A549 (cell line): ENCODE results near the gene GFER. TPM values are rescaled to one million over a fixed set of nuclear protein-coding genes. Genes with fewer than 3 reads are reported as not detected.

Experiments
- ATAC-seq, 2 experiments: fragments of 200-7000 bp in 1 of 2; fragments of >200 bp in 1 of 2; cut with Nextera tagmentation in 1 of 2; cut with Tn5 transposase in 1 of 2; 3 replicates each; pipeline versions ENCODE4 v1.8.0 to v1.9.1; 2018 to 2020; ENCODE audit warnings: mild to moderate bottlenecking in 1 of 2, moderate library complexity in 1 of 2
- CTCF ChIA-PET: fragments of 300-600 bp; sonication (Branson Sonifier 250); formaldehyde crosslinking; extraction: SDS; loops from one replicate; lab custom pipeline; 2021; ENCODE audit warnings: antibody characterized with exemption, inconsistent platforms; lab: Yijun Ruan, JAX
- POLR2A ChIA-PET: fragments of 350-600 bp; formaldehyde crosslinking; extraction: SDS; loops from one replicate; lab custom pipeline; 2021; ENCODE audit warnings: antibody characterized with exemption, inconsistent platforms; lab: Yijun Ruan, JAX
- DNase-seq, 2 experiments: peaks; one replicate each; pipeline versions ENCODE4 v3.0.0 to v3.0.0-alpha.2; 2011 to 2016; ENCODE audit warnings: low read depth in 1 of 2, low spot score in 1 of 2
- FAIRE-seq: peaks from 2 replicates; lab custom pipeline; 2011; peaks lifted over from hg19 to GRCh38; lab: Jason Lieb, UNC
- H3K27ac ChIP-seq, 2 experiments: fragments of >200 bp; sonication (Bioruptor Twin); formaldehyde crosslinking; 3 replicates each; pipeline ENCODE4 v1.5.1; 2016 to 2017
- H3K4me1 ChIP-seq: fragments of >200 bp; sonication (Bioruptor Twin); formaldehyde crosslinking; 3 replicates; pipeline ENCODE4 v1.6.1; 2016
- H3K4me2 ChIP-seq: fragments of >200 bp; sonication (Bioruptor Twin); formaldehyde crosslinking; 3 replicates; pipeline ENCODE4 v1.6.1; 2016
- H3K4me3 ChIP-seq: fragments of >200 bp; sonication (Bioruptor Twin); formaldehyde crosslinking; 3 replicates; pipeline ENCODE4 v1.5.1; 2016
- H3K9me3 ChIP-seq: fragments of >200 bp; sonication (Bioruptor Twin); formaldehyde crosslinking; 3 replicates; pipeline ENCODE4 v1.6.1; 2016
- CBX2 ChIP-seq: fragments of 200-600 bp; sonication (generic); IDR thresholded peaks from 2 replicates; pipeline ENCODE4 v1.6.1; 2016; ENCODE audit warnings: low read depth, mild to moderate bottlenecking, borderline replicate concordance
- CEBPB ChIP-seq, 2 experiments: fragments of >200 bp in 1 of 2; sonication (Bioruptor Twin) in 1 of 2; formaldehyde crosslinking in 1 of 2; IDR thresholded peaks; 2 replicates each; pipeline ENCODE4 v1.6.1; 2012 to 2016
- E2F6 ChIP-seq: IDR thresholded peaks from 2 replicates; pipeline ENCODE4 v1.6.1; 2012; ENCODE audit warnings: low read depth, borderline replicate concordance
- EHF ChIP-seq: fragments of 250-450 bp; sonication (Bioruptor Pico); IDR thresholded peaks from 2 replicates; pipeline ENCODE4 v1.5.0; 2020; ENCODE audit warnings: mild to moderate bottlenecking
- EHMT2 ChIP-seq: fragments of 200-600 bp; sonication (generic); IDR thresholded peaks from 2 replicates; pipeline ENCODE4 v1.6.1; 2016; ENCODE audit warnings: antibody characterized with exemption, low read depth, mild to moderate bottlenecking, moderate library complexity
- EP300 ChIP-seq, 2 experiments: fragments of >200 bp; sonication (Bioruptor Twin); formaldehyde crosslinking; IDR thresholded peaks; 2 replicates in 1 of 2; 3 replicates in 1 of 2; pipeline ENCODE4 v1.6.1; 2016 to 2017
- FOXS1 ChIP-seq: fragments of 250-450 bp; sonication (Bioruptor Pico); IDR thresholded peaks from 2 replicates; pipeline ENCODE4 v1.5.0; 2020; ENCODE audit warnings: mild to moderate bottlenecking, moderate library complexity
- GATA3 ChIP-seq: IDR thresholded peaks from 2 replicates; pipeline ENCODE4 v1.6.1; 2012; ENCODE audit warnings: borderline replicate concordance
- HOXA7 ChIP-seq: fragments of 250-450 bp; sonication (Bioruptor Pico); IDR thresholded peaks from 2 replicates; pipeline ENCODE4 v1.5.0; 2020; ENCODE audit warnings: mild to moderate bottlenecking, moderate library complexity
- HOXB13 ChIP-seq: fragments of 250-450 bp; sonication (Bioruptor Pico); IDR thresholded peaks from 2 replicates; pipeline ENCODE4 v1.5.0; 2020; ENCODE audit warnings: low read depth, mild to moderate bottlenecking, moderate library complexity
- JUN ChIP-seq, 2 experiments: fragments of >200 bp; sonication (Bioruptor Twin); formaldehyde crosslinking; IDR thresholded peaks; 2 replicates in 1 of 2; 3 replicates in 1 of 2; pipeline ENCODE4 v1.6.1; 2016 to 2017
- JUNB ChIP-seq: fragments of >200 bp; sonication (Bioruptor Twin); formaldehyde crosslinking; IDR thresholded peaks from 2 replicates; pipeline ENCODE4 v1.6.1; 2016
- KDM1A ChIP-seq: fragments of 200-600 bp; sonication (generic); IDR thresholded peaks from 2 replicates; pipeline ENCODE4 v1.6.1; 2016; ENCODE audit warnings: low read depth, mild to moderate bottlenecking
- KDM5A ChIP-seq: fragments of 200-600 bp; sonication (generic); IDR thresholded peaks from 2 replicates; pipeline ENCODE4 v1.6.1; 2016; ENCODE audit warnings: antibody characterized with exemption, mild to moderate bottlenecking
- MAZ ChIP-seq: fragments of 150-350 bp; IDR thresholded peaks from 2 replicates; pipeline ENCODE4 v1.6.1; 2014; ENCODE audit warnings: antibody characterized with exemption, low read depth, low read length, borderline replicate concordance
- MYC ChIP-seq: IDR thresholded peaks from 2 replicates; pipeline ENCODE4 v1.6.1; 2012; ENCODE audit warnings: mild to moderate bottlenecking, inconsistent platforms, low read length, improper control_type of control experiment, borderline replicate concordance
- NFE2L2 ChIP-seq: fragments of 150-350 bp; conservative IDR thresholded peaks from 2 replicates; pipeline ENCODE4 v1.6.1; 2014; ENCODE audit warnings: low read length
- NR3C1 ChIP-seq: fragments of >200 bp; sonication (Bioruptor Twin); formaldehyde crosslinking; IDR thresholded peaks from 3 replicates; pipeline ENCODE4 v1.6.1; 2017
- POLR2A ChIP-seq: IDR thresholded peaks from 2 replicates; pipeline ENCODE4 v1.6.1; 2012; ENCODE audit warnings: mild to moderate bottlenecking, low read length
- RCOR1 ChIP-seq: fragments of 150-350 bp; IDR thresholded peaks from 2 replicates; pipeline ENCODE4 v1.6.1; 2014; ENCODE audit warnings: antibody characterized with exemption, low read length, low read depth
- REST ChIP-seq: fragments of 200-600 bp; sonication (generic); IDR thresholded peaks from 2 replicates; pipeline ENCODE4 v1.6.1; 2016; ENCODE audit warnings: antibody characterized with exemption, mild to moderate bottlenecking, moderate library complexity
- RFX5 ChIP-seq: fragments of 450-650 bp; IDR thresholded peaks from 2 replicates; pipeline ENCODE4 v1.7.1; 2014; ENCODE audit warnings: antibody characterized with exemption, mild to moderate bottlenecking, moderate library complexity
- TFCP2L1 ChIP-seq: fragments of 250-450 bp; sonication (Bioruptor Pico); IDR thresholded peaks from 2 replicates; pipeline ENCODE4 v1.5.0; 2021; ENCODE audit warnings: mild to moderate bottlenecking
- TP53 ChIP-seq: fragments of 250-450 bp; sonication (Bioruptor Pico); IDR thresholded peaks from 2 replicates; pipeline ENCODE4 v1.5.0; 2021; ENCODE audit warnings: mild to moderate bottlenecking, moderate library complexity
- ZC3H11A ChIP-seq: fragments of 450-650 bp; IDR thresholded peaks from 2 replicates; pipeline ENCODE4 v1.6.1; 2014; ENCODE audit warnings: antibody characterized with exemption, mild to moderate bottlenecking
- ZSCAN20 ChIP-seq: fragments of 250-450 bp; sonication (Bioruptor Pico); IDR thresholded peaks from 2 replicates; pipeline ENCODE4 v1.8.0; 2022; ENCODE audit warnings: mild to moderate bottlenecking, moderate library complexity
- WGBS: methylation state at CpG from one replicate; pipeline ENCODE4 v1.1.6; 2017; ENCODE audit errors: missing lambda C conversion rate; 5-methylcytosine and 5-hydroxymethylcytosine counted together
- polyA plus RNA-seq, 4 experiments: library from polyadenylated mRNA; depleted of rRNA in 3 of 4; stranded (reverse); fragments of >200 nt; fragmentation: RNase III in 1 of 4; extraction: RNeasy Plus Mini Kit Qiagen cat#74134 plus additional on column Dnase treatment in 1 of 4; gene quantifications; 2 replicates in 3 of 4; 3 replicates in 1 of 4; pipeline ENCODE4 v1.2.3, GENCODE V29; 2011 to 2017
- TF ChIP-seq, protein P1 (sequence below): fragments of 450-650 bp; IDR thresholded peaks from 2 replicates; pipeline ENCODE4 v1.6.1; 2014; ENCODE audit warnings: antibody characterized with exemption
- TF ChIP-seq, protein P2 (sequence below): fragments of 250-450 bp; sonication (Bioruptor Pico); IDR thresholded peaks from 2 replicates; pipeline ENCODE4 v1.5.0; 2021; ENCODE audit warnings: mild to moderate bottlenecking, moderate library complexity, borderline replicate concordance

The GFER gene
- polyA plus RNA-seq, 2 of the 4 experiments (the other 2 are of a cell fraction): 12.9 to 33.9 TPM

- TF ChIP-seq E2F6: no peak
- TF ChIP-seq MAZ: no peak
- no peak for TF ChIP-seq TP53 (CRISPR knock-in tag)
Measured at GRCh38 chr16:1998360-1998835, 14.4 kb downstream of the GFER start (continued).

DNA sequence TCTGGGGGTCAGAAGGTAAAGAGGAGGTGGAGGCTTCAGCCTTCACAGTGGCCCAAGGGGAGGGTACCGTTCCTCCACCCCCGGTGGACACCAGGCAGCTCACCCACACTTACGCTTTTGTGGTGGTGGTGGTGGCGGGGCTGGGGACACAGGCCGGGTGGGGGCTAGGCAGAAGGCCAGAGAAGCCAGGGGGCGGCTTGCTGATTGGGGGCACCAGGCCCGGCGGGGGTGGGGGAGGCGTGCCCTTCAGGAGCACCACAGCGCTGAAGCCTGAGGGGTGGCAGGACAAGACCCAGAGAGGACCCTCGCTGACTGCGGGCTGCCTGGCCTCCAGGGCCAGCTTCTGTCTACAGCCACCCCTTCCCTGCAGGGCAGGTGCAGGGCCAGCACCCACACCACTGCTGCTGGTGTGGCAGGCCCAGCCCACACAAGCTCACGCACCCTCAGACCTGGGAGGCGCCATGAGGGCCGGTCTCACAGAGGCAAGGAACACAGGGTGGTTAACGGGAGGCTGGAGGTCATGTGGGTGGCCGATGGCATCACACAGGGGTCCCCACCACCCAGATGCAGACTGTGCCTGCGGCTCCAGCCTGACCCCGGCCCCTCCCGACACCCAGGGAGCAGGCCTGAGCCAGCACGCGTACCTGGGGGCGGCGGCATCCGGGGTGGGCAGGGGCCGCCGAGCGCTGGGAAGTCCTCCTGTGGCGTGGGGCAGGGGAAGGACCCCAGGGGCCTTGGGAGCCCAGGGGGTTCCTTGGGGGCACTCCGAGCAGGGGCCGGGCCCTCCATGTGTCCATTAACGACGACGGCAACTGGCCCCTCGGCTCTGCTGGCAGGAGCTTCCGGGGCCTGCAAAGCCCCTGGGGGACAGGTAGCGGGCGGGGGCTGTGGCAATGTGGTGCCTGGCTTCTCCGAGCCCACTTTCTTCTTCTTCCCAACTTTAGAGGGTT, 15.1 kb downstream of the GFER start:
- DNase-seq: no peak
- no peak for FAIRE-seq
- no peak for ATAC-seq
- no peak for TF ChIP-seq MAZ
- no peak for TF ChIP-seq JUNB
- TF ChIP-seq EHMT2: no peak
- TF ChIP-seq NFE2L2: no peak
- no peak for TF ChIP-seq KDM5A
- TF ChIP-seq RFX5: no peak
- TF ChIP-seq ZC3H11A: no peak
- no peak for TF ChIP-seq CEBPB (IDR thresholded peaks at IDR 0.05)
- no peak for TF ChIP-seq POLR2A
- no peak for TF ChIP-seq ZSCAN20 (CRISPR knock-in tag)
- no peak for TF ChIP-seq JUN (IDR thresholded peaks at IDR 0.05)
- TF ChIP-seq GATA3: no peak
- TF ChIP-seq, protein P1, sequence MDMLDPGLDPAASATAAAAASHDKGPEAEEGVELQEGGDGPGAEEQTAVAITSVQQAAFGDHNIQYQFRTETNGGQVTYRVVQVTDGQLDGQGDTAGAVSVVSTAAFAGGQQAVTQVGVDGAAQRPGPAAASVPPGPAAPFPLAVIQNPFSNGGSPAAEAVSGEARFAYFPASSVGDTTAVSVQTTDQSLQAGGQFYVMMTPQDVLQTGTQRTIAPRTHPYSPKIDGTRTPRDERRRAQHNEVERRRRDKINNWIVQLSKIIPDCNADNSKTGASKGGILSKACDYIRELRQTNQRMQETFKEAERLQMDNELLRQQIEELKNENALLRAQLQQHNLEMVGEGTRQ: no peak
- no peak for TF ChIP-seq EHF (CRISPR knock-in tag)
- no peak for TF ChIP-seq HOXA7 (CRISPR knock-in tag)
- no peak for TF ChIP-seq NR3C1
- TF ChIP-seq KDM1A: no peak
- TF ChIP-seq CBX2: no peak
- TF ChIP-seq MYC: no peak
- ChIA-PET CTCF (interaction anchor here (1.0 to 11.3 kb wide), 3 partner anchors 10 to 141 kb away, joined by 4 to 196 read pairs (median 80); partner anchors contain the start of genes GFER, NOXO1 and SYNGR3), POLR2A (interaction anchor here (0.6 kb wide), 1 partner anchor 142 kb away, joined by 3 read pairs; no protein-coding TSS in a partner anchor)
- H3K4me3 ChIP-seq: no peak overlapping the region
- H3K4me1 ChIP-seq: peaks cover 44% of the 10 kb centered on the region
- peak overlapping the region in 1 of 2 experiments; percentile 79; a peak in 2 of 6 replicates for H3K27ac ChIP-seq
- H3K4me2 ChIP-seq: no peak overlapping the region
- 99% methylated on average over 18 of the region's 39 CpGs for WGBS
- no peaks in the 10 kb centered on the region for H3K9me3 ChIP-seq

GRCh38 chr16:1999866-2000514, 16.0 kb downstream of the GFER start:
- Histone ChIP-seq H3K4me1 (peaks cover 50% of the 10 kb centered on the region), H3K4me2 (no peak overlapping the region), H3K4me3 (no peak overlapping the region), H3K9me3 (no peaks in the 10 kb centered on the region), H3K27ac (no peak overlapping the region)
- ATAC-seq (no peak), DNase-seq (no peak), FAIRE-seq (no peak)
- WGBS: 90% methylated on average over 23 of the region's 28 CpGs
- TF ChIP-seq POLR2A: no peak
- no peak for TF ChIP-seq FOXS1 (CRISPR knock-in tag)
- TF ChIP-seq TFCP2L1: no peak
- TF ChIP-seq REST: no peak
- TF ChIP-seq ZSCAN20 (CRISPR knock-in tag): no peak
- TF ChIP-seq MAZ: no peak
- TF ChIP-seq RCOR1: no peak
- TF ChIP-seq, protein P2, sequence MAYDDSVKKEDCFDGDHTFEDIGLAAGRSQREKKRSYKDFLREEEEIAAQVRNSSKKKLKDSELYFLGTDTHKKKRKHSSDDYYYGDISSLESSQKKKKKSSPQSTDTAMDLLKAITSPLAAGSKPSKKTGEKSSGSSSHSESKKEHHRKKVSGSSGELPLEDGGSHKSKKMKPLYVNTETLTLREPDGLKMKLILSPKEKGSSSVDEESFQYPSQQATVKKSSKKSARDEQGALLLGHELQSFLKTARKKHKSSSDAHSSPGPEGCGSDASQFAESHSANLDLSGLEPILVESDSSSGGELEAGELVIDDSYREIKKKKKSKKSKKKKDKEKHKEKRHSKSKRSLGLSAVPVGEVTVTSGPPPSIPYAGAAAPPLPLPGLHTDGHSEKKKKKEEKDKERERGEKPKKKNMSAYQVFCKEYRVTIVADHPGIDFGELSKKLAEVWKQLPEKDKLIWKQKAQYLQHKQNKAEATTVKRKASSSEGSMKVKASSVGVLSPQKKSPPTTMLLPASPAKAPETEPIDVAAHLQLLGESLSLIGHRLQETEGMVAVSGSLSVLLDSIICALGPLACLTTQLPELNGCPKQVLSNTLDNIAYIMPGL (CRISPR knock-in tag): no peak
- no peak for TF ChIP-seq EP300 (IDR thresholded peaks at IDR 0.05)
- TF ChIP-seq HOXB13: no peak
- CTCF ChIA-PET: interaction anchor here (8.4 to 11.3 kb wide), 2 partner anchors 11 to 140 kb away, joined by 80 to 196 read pairs; partner anchors contain the start of genes GFER, NOXO1 and SYNGR3
- POLR2A ChIA-PET: no interaction called here
